Nephron progenitor cell (in vitro differentiated cells): ENCODE data around the gene COL11A2.

ENCODE experiments used
- DNase-seq: peaks from one replicate; pipeline ENCODE4 v3.0.0; 2021
- H3K27ac Mint-ChIP-seq: 2 replicates; pipeline ENCODE4 v1.8.0; 2021; ENCODE audit warnings: mild to moderate bottlenecking, moderate library complexity, mixed read lengths
- H3K27me3 Mint-ChIP-seq: 2 replicates; pipeline ENCODE4 v1.8.0; 2021; ENCODE audit warnings: mild to moderate bottlenecking, low read depth, mixed read lengths; ENCODE audit not compliant: poor library complexity
- H3K36me3 Mint-ChIP-seq: 2 replicates; pipeline ENCODE4 v1.8.0; 2021; ENCODE audit warnings: low read depth, mixed read lengths
- H3K4me1 Mint-ChIP-seq: 2 replicates; pipeline ENCODE4 v1.8.0; 2021; ENCODE audit warnings: mixed read lengths
- H3K4me3 Mint-ChIP-seq: 2 replicates; pipeline ENCODE4 v1.8.0; 2021; ENCODE audit warnings: mild to moderate bottlenecking, moderate library complexity, mixed read lengths
- H3K9me3 Mint-ChIP-seq: 2 replicates; pipeline ENCODE4 v1.8.0; 2021; ENCODE audit warnings: mild to moderate bottlenecking, moderate library complexity, mixed read lengths
- CTCF ChIP-seq: fragments of 200-600 bp; sonication (generic); IDR thresholded peaks from 2 replicates; pipeline ENCODE4 v1.5.0; 2021; ENCODE audit warnings: antibody characterized with exemption

COL11A2 gene

GRCh38 chr6:33142501-33143070 lies 49.7 kb downstream of the COL11A2 start:
- Mint-ChIP-seq H3K36me3 (no peaks in the 10 kb centered on the region), H3K27ac (no peak overlapping the region), H3K4me1 (peaks cover 15% of the 10 kb centered on the region), H3K4me3 (no peak overlapping the region), H3K27me3 (peaks cover 50% of the 10 kb centered on the region), H3K9me3 (peaks cover 6% of the 10 kb centered on the region)
- TF ChIP-seq CTCF, result no peak
- no peak for DNase-seq

- DNase-seq, result no peak
- Mint-ChIP-seq H3K36me3 (no peaks in the 10 kb centered on the region), H3K9me3 (peaks cover 6% of the 10 kb centered on the region), H3K4me1 (peaks cover 32% of the 10 kb centered on the region), H3K27me3 (peaks cover 52% of the 10 kb centered on the region), H3K4me3 (no peak overlapping the region), H3K27ac (no peak overlapping the region)
- TF ChIP-seq CTCF, result no peak
Measured at GRCh38 chr6:33140556-33140955, 51.7 kb downstream of the COL11A2 start.

GRCh38 chr6:33139596-33140206 lies 52.6 kb downstream of the COL11A2 start:
- no peak for TF ChIP-seq CTCF
- Mint-ChIP-seq H3K27ac (no peak overlapping the region), H3K9me3 (peaks cover 9% of the 10 kb centered on the region), H3K27me3 (peaks cover 54% of the 10 kb centered on the region), H3K4me3 (no peak overlapping the region), H3K4me1 (peaks cover 37% of the 10 kb centered on the region), H3K36me3 (no peaks in the 10 kb centered on the region)
- DNase-seq, result no peak

- peaks cover 32% of the 10 kb centered on the region for H3K27me3 Mint-ChIP-seq
Measured at GRCh38 chr6:33136310-33136900, 55.9 kb downstream of the COL11A2 start.

GRCh38 chr6:33132081-33132524 lies 60.2 kb downstream of the COL11A2 start:
- no peak for DNase-seq

More at GRCh38 chr6:33136310-33136900, 55.9 kb downstream of the COL11A2 start:
- no peak for DNase-seq
- Mint-ChIP-seq H3K27ac (peak overlapping the region; percentile 91), H3K4me3 (peak overlapping the region; percentile 47), H3K36me3 (no peaks in the 10 kb centered on the region), H3K9me3 (peaks cover 3% of the 10 kb centered on the region), H3K4me1 (peaks cover 31% of the 10 kb centered on the region)
- TF ChIP-seq CTCF, result no peak

More at GRCh38 chr6:33132081-33132524, 60.2 kb downstream of the COL11A2 start:
- Mint-ChIP-seq H3K4me1 (peaks cover 30% of the 10 kb centered on the region), H3K27me3 (peaks cover 43% of the 10 kb centered on the region), H3K27ac (no peak overlapping the region), H3K4me3 (no peak overlapping the region), H3K9me3 (peaks cover 3% of the 10 kb centered on the region), H3K36me3 (no peaks in the 10 kb centered on the region)
- no peak for TF ChIP-seq CTCF
